Tibial nerve (tissue), 3 donors: ENCODE measurements around the gene SVIL.

Source experiments
- CTCF ChIP-seq, 5 experiments: fragments of 200-600 bp in 3 of 5; fragments of 450-650 bp in 2 of 5; sonication (generic) in 3 of 5; IDR thresholded peaks; one replicate each; pipeline ENCODE4 v1.5.1; 2016 to 2019; ENCODE audit warnings: antibody characterized with exemption in 5 of 5, mild to moderate bottlenecking in 3 of 5, moderate library complexity in 2 of 5
- POLR2A ChIP-seq, 2 donors: fragments of 450-650 bp; IDR thresholded peaks; one replicate each; pipeline ENCODE4 v1.6.1; 2017; ENCODE audit warnings: antibody characterized with exemption in 2 of 2, mild to moderate bottlenecking in 2 of 2, moderate library complexity in 2 of 2

- TF ChIP-seq CTCF (IDR thresholded peaks at IDR 0.05) (no peak), POLR2A (IDR thresholded peaks at IDR 0.05) (no peak)
These were observed 71.2 kb downstream of the SVIL start for GRCh38 chr10:29563420-29564035.
